ENCODE results near the gene SUMO4.

DNA sequence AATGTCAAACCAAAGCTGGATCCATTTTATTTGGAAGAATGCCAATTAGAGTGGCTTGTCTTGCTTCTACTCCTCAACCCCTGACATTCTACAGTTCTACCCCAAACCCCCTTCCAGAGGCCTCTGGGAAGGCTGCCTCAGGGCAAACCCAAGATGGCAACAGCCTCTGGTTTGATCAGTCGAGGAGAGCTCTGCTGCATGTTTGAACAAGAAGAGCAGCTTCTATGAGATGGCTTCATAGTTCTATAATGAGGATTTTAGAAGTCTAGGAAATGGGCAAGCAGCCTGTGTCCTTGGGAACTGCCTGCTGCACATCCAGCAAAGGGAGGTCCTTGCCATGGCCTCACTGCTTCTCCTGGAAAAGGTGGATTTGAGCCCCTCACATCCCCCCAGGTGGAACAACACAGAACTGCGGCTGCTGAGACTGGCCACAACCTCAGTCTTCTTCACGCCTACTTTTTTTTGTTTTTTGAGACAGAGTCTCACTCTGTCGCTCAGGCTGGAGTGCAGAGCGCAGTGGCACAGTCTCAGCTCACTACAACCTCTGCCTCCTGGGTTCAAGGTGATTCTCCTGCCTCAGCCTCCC, 46.8 kb downstream of the SUMO4 start:
- TF ChIP-seq EZH2 (IDR thresholded peaks at IDR 0.05; ENCODE audit: low read depth), result no peak
- TF ChIP-seq, protein P1, sequence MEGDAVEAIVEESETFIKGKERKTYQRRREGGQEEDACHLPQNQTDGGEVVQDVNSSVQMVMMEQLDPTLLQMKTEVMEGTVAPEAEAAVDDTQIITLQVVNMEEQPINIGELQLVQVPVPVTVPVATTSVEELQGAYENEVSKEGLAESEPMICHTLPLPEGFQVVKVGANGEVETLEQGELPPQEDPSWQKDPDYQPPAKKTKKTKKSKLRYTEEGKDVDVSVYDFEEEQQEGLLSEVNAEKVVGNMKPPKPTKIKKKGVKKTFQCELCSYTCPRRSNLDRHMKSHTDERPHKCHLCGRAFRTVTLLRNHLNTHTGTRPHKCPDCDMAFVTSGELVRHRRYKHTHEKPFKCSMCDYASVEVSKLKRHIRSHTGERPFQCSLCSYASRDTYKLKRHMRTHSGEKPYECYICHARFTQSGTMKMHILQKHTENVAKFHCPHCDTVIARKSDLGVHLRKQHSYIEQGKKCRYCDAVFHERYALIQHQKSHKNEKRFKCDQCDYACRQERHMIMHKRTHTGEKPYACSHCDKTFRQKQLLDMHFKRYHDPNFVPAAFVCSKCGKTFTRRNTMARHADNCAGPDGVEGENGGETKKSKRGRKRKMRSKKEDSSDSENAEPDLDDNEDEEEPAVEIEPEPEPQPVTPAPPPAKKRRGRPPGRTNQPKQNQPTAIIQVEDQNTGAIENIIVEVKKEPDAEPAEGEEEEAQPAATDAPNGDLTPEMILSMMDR (conservative IDR thresholded peaks at IDR 0.05), result no peak

All from PC-9 (cell line).